ENCODE results near the gene FMO2.

Gene FMO2, protein sequence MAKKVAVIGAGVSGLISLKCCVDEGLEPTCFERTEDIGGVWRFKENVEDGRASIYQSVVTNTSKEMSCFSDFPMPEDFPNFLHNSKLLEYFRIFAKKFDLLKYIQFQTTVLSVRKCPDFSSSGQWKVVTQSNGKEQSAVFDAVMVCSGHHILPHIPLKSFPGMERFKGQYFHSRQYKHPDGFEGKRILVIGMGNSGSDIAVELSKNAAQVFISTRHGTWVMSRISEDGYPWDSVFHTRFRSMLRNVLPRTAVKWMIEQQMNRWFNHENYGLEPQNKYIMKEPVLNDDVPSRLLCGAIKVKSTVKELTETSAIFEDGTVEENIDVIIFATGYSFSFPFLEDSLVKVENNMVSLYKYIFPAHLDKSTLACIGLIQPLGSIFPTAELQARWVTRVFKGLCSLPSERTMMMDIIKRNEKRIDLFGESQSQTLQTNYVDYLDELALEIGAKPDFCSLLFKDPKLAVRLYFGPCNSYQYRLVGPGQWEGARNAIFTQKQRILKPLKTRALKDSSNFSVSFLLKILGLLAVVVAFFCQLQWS

DNA sequence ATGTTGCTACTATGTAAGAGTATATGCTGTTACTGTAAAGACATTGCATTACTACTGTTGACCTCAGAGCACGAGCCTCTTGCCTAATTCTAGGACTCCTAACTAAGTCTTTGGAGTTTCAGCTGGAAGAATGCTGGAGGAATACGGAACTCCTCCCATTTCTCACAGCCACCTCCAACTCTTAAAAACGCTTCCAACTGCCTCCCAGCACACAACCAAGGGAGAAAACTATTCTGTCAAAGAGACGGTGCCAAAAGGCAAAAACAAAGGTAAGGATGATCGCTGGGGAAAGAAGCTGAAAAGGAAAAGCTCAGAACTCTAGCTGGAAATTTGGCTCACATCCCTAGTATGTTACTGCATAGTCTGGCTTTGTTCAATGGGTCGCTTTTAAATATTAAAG is at the start of gene FMO2:
Gene FMO2 (plus strand): TSS at position 210 of the 400 bp plus-strand sequence. CDS start 414 bp downstream, outside the sequence.
- no peak for DNase-seq (ENCODE audit: low spot score)

DNA sequence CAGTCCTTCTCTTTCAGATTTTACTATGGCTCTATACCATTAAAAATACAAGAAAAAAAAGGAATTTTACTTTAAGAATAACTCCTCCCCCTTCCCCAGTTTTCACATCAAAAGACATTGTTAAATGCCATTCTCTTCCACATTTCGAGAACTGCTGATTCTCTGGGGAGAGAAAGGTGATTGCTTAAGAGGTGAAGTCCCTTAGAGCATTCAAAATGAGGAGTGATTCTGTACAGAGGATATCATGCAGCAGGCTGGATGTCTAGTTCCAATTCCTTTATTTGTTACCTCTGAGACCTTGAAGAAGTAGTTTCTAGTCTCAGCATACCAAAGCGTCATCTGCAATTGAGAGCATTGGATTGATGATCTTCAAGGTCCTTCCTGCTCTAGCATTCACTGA is 47.5 kb upstream of the FMO2 start:
- DNase-seq (ENCODE audit: low spot score) = no peak

DNA sequence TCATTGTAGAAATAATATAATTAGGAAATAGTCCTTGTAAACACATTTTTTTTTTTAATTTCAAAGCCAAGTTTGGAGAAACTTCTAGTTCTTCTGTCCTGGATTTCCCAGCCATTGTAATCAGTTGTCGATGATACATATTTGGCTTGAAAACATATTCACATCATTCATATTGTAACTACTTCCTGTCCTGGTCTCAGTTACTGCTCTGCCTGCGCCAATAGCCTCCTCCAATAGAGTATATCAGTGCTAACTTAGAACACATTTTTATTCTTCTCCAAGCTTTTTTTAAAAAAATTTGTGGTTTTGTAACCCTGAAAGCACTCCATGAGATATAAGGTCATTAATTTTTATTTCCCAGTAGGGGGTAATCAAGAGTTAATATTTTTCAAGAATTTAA is 46.1 kb upstream of the FMO2 start:
- DNase-seq (ENCODE audit: low spot score) = no peak

DNA sequence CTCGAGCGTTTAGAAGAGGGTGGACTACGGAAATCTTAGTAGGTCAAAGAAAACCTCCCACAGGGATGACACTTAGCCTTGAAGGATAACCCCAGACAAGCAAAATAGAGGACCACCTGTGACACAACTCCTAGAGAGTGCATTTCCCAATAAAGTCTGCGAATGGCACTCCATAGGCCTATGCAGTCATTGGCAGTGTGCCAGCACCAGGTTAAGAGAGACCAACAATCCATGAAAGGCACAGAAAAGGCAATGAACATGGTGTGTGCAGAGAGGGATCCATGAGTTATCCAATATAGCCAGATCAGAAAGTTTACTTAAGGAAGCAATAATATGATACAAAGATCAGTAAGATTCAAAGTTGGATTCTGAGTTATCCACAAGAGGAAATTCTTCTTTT is 45.2 kb upstream of the FMO2 start:
- no peak for DNase-seq (ENCODE audit: low spot score)

DNA sequence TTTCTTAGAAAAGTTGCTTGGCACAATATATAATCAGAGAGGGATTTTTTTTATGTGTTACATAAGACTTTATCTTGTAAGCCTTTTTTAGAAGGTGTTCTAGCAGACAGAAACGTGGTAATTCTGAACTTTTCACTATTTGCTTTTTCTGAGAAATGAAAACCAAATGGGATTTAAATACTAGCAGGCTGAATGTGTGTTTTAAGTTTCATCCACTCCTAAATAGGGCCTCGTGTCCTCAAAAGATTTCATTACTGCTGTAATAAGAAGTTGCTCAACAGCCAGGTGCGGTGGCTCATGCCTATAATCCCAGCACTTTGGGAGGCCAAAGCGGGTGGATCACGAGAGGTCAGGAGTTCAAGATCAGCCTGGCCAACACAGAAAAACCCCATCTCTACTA is 44.7 kb upstream of the FMO2 start:
- DNase-seq (ENCODE audit: low spot score) = no peak

DNA sequence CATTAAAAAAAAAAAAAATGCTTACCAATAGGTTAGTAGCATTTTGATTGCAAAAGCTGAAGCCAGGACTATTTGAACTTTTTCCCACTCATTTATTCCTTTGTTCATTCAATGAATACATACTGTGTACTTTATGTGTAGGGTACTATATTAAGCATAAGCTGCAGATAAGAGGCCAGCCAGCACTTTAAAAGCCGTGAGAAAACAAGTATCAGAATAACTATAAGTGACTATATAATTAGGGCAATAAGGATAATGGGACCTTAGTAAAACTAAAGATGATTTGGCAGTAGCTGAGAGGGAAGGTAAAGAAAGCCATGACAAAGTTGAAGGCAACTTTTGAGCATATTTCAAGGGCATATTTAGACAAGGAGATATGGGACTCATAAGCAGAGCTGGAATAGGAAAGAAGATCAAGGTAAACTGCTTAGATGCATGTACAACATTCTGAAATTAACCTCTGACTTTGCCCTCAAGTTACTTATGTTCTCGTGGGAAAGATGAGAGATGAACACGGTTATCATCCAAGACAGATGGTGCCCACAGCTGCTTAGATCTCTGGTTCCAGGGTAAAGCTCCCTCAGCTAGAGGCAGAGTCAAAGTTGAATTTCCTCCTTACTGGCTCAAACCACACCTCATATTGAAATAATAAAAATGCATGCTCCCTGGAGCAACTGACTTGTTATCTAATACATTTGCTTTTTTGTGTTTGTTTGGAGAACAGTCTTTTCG is 44.0 kb upstream of the FMO2 start:
- no peak for DNase-seq (ENCODE audit: low spot score)

DNA sequence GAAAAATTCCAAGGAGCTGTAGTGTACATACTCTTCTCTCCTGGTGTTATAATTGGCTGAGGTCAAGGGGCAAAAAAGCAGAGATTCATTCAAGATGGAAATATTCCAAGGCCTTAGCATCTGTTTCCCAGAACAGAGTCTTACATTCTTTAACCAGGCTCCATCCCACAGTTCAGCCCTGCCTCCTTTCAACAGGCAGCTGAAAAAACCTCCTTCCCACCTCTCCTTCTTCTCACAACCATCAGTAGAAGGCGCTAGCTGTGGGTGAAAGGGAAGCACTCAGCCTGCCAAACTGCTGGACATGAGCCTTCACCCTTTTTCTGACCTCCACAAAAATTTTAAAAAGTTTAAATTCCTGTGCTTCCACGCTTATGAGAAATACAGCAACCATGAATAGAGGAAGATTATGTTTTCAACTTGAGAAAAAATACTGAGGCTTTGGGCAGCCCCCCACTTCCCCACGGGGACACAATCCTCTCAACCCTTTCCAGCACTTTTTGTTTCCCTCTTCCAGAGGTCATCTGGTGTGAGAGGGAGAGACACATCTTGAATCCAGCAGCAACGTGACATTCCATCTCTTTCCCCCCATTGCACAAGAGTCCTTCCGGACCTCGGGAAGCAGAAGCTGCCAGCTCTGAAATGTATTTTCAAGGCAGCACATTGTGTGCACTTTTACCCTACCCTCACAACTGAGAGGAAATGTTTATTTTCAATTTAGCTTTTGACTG is 43.2 kb upstream of the FMO2 start:
- no peak for DNase-seq (ENCODE audit: low spot score)

DNA sequence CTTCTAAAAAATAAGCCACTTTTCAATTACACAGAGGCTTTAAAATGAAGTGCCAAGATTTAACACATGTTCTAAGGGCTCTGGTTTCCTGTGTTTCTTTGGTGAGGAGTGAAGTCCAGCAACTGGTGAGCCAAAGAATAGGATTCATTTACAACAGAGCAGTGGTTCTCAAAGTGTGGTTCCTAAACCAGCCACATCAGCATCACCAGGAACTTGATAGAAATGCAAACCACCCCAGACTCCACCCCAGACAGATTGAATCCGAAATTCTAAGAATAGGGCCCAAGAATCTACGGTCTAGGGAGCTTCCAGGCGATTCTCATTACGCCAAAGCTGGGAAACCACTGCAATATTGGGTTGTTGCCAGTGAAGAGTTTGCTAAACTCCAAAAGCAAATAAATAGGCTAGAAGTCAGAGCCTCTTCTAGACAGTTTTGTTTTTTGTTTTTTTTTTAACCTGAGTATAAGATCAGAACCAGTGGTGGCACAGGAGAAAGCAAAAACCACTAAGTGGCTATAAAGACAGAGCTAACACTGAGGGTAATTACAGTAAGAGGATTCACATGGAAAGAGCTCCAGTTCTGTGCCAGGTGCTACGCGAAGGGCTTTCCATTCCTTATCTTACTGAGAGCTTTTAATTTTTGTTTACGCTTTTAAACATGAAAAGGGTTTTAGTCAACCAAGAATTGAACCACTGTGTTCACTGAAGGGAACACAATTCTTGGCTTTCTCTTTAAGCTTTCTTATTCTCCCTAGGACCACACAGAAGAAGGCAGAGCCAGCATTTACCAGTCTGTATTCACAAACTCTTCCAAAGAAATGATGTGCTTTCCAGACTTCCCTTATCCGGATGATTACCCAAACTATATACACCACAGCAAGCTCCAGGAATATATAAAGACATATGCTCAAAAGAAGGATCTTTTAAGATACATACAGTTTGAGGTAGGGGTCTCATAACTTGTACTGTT is 42.4 kb upstream of the FMO2 start:
- DNase-seq (ENCODE audit: low spot score) = no peak

DNA sequence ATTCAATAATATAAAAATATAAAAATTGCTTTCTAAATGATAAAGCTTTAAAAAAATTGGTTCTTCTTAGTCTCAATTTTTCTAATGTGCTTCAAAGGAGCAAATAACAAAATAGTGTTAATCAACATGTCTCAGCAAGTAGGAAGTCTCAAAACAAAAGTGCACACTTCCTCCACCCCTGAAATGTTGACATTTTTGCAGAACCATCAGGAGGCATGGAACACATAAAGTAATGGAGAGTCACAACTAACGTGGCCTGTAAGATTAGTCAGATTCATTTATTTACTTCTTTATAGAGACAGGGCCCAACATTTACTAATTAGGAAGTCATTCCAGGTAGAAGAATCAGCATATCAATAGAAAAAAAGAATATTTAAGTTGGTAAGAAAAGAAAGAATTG is 34.9 kb upstream of the FMO2 start:
- DNase-seq (ENCODE audit: low spot score) = no peak

DNA sequence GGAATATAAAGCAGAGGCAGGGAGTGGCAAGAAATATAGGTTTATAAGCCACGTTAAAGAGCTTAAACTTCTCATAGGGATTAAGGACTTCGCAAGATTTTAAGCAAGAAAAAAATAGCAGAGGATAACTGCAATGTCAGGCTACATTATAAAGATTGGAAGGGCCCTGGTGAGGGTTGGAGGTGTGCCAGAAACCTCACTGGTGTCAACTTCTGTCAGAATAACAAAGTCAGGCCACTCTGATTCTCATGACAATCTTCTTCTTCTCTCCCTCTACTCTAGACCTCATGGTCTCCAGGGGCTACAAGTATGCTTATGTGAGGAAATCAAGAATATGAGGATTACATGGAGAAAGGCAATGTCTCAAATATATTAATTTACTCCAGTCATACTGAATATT is 32.6 kb upstream of the FMO2 start:
- no peak for DNase-seq (ENCODE audit: low spot score)

DNA sequence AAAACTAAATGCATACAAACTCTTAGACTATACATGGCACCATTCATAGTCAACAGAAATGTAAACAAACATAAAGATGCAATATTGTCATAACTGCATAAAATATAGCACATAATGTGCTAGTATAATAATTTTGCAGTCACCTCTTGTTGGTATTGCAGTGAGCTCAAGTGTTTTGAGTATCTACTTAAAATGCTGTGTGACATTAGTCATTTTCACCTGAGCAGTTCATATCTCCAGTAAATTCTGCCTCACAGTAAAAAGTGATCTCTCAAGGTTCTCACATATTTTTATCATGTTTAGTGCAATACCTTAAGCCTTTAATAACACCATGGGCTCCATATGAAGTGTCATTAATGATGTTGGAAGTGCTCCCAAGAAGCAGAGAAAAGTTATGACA is 29.6 kb upstream of the FMO2 start:
- DNase-seq (ENCODE audit: low spot score) = no peak

DNA sequence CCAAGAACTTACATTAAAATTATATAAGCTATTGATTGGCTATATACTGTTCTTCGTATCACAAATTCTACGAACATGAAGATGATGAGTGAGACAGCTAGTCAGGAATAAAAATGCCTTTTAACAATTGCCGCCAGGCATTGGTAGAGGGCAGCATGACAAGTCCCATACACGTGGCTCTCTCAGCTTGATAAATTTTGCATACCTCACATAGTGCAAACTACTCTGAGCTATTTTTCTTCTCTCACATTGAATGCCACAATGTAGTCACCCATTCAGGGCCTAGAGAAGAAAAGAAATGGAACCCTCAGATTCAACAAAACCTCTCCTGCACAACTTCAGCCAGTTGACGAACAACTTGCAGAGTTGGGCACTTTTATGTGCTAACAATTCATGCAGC is 27.0 kb upstream of the FMO2 start:
- DNase-seq (ENCODE audit: low spot score) = no peak

DNA sequence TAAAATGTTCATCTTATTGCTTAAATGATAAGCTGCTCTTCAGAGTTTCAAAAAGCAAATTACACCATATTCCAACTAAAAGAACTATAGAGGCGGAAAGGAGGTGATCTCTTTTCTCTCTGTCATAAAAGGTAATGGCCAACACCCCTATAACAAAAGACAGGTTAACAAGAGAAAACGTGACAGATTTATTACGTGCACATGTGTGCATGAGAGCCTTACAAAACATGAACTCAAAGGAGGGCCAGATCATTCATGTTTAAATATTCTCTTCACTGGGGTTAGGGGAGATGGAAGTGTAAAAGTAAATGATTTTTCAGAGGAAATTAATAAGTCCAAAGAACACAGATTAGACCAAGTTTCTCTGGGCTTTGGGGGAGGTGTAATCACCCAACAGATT is 26.5 kb upstream of the FMO2 start:
- DNase-seq (ENCODE audit: low spot score) = no peak

DNA sequence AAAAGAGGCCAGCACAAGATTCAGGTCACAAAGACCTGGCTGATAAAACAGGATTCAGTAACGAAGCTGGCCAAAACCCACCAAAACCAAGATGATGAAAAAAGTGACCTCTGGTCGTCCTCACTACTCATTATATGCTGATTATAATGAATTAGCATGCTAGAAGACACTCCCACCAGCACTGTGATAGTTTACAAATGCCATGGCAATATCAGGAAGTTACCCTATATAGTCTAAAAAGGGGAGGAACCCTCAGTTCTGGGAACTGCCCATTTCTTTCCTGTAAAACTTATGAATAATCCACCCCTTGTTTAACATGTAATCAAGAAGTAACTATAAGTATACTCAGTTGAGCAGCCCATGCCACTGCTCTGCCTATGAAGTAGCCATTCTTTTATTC is 26.0 kb upstream of the FMO2 start:
- no peak for DNase-seq (ENCODE audit: low spot score)

DNA sequence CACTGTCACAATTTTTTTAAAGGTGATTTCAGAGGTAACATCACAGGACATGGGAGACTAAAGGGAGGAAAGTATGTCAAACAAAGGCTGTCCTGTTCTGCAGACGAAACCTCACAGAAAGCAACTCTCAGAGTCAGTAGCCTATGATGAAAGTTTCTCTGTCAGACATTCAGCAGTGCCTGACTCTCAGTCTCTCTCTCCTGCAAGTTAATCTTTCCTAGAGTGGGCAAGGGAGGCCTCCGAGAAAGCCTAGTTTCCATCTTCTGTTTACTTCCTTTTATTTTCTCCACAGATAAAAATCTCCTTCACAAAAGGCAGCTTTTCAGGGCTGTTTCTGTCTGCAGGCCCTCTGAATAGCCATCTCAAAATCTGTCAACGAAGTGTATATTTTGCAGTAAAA is 24.9 kb upstream of the FMO2 start:
- DNase-seq (ENCODE audit: low spot score) = no peak

DNA sequence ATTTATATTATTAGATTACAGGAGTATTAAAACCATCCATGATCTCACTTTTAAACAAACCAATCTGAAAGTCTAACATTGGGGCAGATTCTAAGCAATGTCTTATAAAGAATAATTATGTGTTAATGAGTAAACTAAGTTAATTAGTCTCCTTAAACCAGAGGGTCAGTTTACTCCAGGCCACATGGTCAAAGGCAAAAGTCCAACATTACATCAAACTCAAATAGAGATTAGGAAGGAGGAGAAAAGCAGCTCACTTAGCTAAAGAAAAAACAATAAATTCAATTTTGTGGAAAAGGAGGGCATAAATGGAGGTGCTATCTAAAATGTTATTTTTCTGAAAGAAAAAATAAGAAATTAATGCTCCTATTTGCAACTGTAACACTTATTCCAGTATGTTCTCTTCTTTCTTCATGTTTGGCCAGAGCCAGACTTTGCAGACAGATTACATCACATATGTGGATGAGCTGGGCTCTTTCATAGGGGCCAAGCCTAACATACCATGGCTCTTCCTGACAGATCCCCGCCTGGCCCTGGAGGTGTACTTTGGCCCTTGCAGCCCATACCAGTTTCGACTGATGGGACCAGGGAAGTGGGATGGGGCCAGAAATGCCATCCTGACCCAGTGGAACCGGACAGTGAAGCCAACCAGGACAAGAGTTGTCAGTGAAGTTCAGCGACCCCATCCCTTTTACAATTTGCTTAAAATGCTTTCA is 24.3 kb upstream of the FMO2 start:
- no peak for DNase-seq (ENCODE audit: low spot score)

DNA sequence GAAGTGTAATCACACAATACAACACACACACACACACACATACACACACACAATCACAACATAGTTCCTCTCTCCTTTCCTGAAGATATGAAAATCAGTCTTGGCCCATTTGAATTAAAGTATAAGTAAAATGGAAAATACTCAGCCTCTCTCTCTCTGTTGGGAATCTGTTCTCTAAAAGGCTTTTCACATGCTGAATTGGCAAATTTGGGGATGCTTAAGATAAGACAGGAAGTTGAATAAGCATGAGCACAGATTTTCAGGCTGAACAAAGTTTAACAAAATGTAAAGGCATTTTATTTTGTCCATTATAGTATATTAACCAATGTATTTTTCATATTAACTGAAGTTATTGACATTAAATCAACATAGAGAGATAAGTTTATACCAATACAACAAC is 23.7 kb upstream of the FMO2 start:
- no peak for DNase-seq (ENCODE audit: low spot score)

DNA sequence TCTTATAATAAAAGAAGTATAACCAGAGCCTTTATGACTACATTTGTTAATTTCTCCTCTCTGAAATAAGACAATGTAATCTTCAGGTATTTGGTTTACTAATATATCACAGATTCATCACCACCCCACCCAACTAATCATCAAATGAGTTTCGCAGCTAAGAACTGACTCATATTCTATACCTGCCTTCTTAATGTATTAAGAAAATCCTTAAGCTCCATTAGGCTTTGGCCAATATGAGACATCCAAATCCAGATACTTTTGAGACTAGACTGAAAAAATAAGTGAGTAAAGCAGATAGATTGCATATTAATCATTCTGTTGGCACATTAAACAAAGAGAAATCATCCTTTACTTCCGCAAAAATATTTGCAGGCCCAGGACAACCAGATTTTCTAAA is 18.7 kb upstream of the FMO2 start:
- DNase-seq (ENCODE audit: low spot score) = no peak

DNA sequence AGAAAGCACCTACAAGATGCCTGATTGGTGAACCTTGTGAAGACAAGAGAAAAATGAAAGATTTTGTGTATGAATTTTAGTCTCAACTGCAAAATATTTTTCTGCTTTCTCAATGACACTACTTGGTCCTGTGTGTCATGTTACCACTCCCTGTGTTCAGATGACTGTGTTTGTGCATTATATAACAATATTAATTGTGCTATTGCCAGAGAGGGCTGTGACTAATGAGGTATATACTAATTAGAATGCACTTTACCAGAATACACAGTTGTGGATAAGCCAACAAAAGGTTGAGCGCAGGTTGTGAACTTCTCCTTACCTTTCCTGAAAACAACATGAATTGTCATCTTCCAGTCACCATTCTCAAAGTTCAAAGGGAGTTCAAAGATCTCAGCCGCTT is 17.3 kb upstream of the FMO2 start:
- no peak for DNase-seq (ENCODE audit: low spot score)

DNA sequence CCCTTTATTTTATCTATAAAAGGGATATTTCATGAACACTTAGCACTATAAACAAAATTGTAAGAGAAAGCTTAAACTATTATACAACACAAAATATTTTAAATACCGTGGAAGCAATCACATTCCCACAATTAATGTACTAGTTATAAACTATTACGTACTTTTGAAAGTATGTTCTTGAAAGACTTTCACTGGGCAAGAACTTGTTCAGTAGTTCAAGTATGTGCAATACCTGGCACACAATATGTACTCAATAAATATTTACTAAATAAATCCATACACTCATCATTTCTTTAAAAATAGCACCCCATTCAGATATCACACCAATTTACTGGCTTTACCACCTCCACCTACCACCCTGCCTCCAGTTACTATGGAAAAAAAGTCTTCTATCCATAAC is 12.6 kb upstream of the FMO2 start:
- DNase-seq (ENCODE audit: low spot score) = no peak

DNA sequence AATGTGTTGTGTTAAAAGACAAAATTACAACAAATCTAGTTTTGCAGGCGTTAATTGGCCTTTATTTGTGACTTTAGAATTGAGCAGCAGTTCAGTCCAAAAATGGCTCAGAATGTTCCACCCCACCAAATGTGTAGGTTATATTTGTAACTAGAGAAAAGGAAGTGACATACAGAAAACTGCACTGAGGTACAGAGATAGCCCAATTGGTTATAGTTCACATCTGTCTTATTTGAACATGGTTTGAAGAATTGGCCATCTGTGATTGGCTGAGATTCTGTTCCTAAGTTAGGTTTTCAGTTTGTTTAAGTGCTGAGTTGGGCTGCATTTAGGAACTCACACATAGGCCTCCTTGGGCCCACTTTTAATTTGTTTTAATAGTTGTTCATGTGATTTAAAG is 12.0 kb upstream of the FMO2 start:
- DNase-seq (ENCODE audit: low spot score) = no peak

Data from LoVo (cell line).